KOPT-K1 (cell line): Measurements from ENCODE around the gene RSRC2.
"Not testable (repeated sequence)": the region's sequence is repeated elsewhere in the genome, so short reads cannot be mapped to it uniquely, and the experiment has no call there.

ENCODE experiments used
- H3K27ac ChIP-seq: fragments of 200-600 bp; sonication (generic); 2 replicates; pipeline ENCODE4 v1.5.1; 2016; ENCODE audit warnings: antibody characterized with exemption, mild to moderate bottlenecking, low read depth, low read length; ENCODE audit not compliant: poor library complexity, severe bottlenecking
- H3K36me3 ChIP-seq: fragments of 200-600 bp; sonication (generic); 2 replicates; pipeline ENCODE4 v1.5.1; 2017; ENCODE audit warnings: antibody characterized with exemption, mild to moderate bottlenecking, low read length, moderate library complexity; ENCODE audit not compliant: insufficient read depth
- H3K9me3 ChIP-seq: fragments of 200-600 bp; sonication (generic); 2 replicates; pipeline ENCODE4 v1.5.1; 2017; ENCODE audit warnings: antibody characterized with exemption, low read length, mild to moderate bottlenecking; ENCODE audit not compliant: insufficient read depth, poor library complexity, severe bottlenecking

RSRC2 gene

GRCh38 chr12:122505419-122506051, 21.2 kb downstream of the RSRC2 start:
- no peaks in the 10 kb centered on the region for H3K9me3 ChIP-seq
- peaks cover 80% of the 10 kb centered on the region for H3K36me3 ChIP-seq
- H3K27ac ChIP-seq: no peak overlapping the region

GRCh38 chr12:122503783-122504590, 22.7 kb downstream of the RSRC2 start:
- H3K27ac ChIP-seq: no peak overlapping the region
- H3K36me3 ChIP-seq: peaks cover 64% of the 10 kb centered on the region
- H3K9me3 ChIP-seq: no peaks in the 10 kb centered on the region

- no peaks in the 10 kb centered on the region for H3K9me3 ChIP-seq
- H3K27ac ChIP-seq: no peak overlapping the region
- peaks cover 57% of the 10 kb centered on the region for H3K36me3 ChIP-seq
Measured at GRCh38 chr12:122503147-122503751, 23.5 kb downstream of the RSRC2 start.

GRCh38 chr12:122501489-122501989, 25.2 kb downstream of the RSRC2 start:
- H3K27ac ChIP-seq: peak overlapping the region; percentile 91
- H3K36me3 ChIP-seq: peaks cover 57% of the 10 kb centered on the region
- H3K9me3 ChIP-seq: no peaks in the 10 kb centered on the region

- Histone ChIP-seq H3K36me3 (peaks cover 57% of the 10 kb centered on the region), H3K27ac (peak within 1 kb of the TSS; percentile 91), H3K9me3 (no peaks in the 10 kb centered on the region)
Measured at GRCh38 chr12:122500685-122501488, 25.8 kb downstream of the RSRC2 start, which contains the start of gene ZCCHC8. Gene ZCCHC8, minus strand, starts transcription at chr12:122500932. Its CDS starts 92 bp downstream, at chr12:122500840.

- peak overlapping the region; percentile 91 for H3K27ac ChIP-seq
- no peaks in the 10 kb centered on the region for H3K9me3 ChIP-seq
- H3K36me3 ChIP-seq: peaks cover 57% of the 10 kb centered on the region
Measured at GRCh38 chr12:122499991-122500684, 26.6 kb downstream of the RSRC2 start.

- Histone ChIP-seq H3K36me3 (peaks cover 78% of the 10 kb centered on the region), H3K27ac (no peak overlapping the region), H3K9me3 (no peaks in the 10 kb centered on the region)
Measured at GRCh38 chr12:122495258-122495657, 31.5 kb downstream of the RSRC2 start.

- H3K36me3 ChIP-seq: peaks cover 98% of the 10 kb centered on the region
- H3K27ac ChIP-seq, H3K9me3 ChIP-seq: not testable (repeated sequence)
Measured at GRCh38 chr12:122493222-122493621, 33.5 kb downstream of the RSRC2 start.

- no peak overlapping the region for H3K27ac ChIP-seq
- no peaks in the 10 kb centered on the region for H3K9me3 ChIP-seq
- H3K36me3 ChIP-seq: peaks cover 98% of the 10 kb centered on the region
Measured at GRCh38 chr12:122491991-122492390, 34.7 kb downstream of the RSRC2 start.

GRCh38 chr12:122489038-122489437, 37.7 kb downstream of the RSRC2 start:
- H3K9me3 ChIP-seq: no peaks in the 10 kb centered on the region
- peaks cover 98% of the 10 kb centered on the region for H3K36me3 ChIP-seq
- no peak overlapping the region for H3K27ac ChIP-seq

- not testable (repeated sequence) for H3K27ac ChIP-seq, H3K9me3 ChIP-seq
- H3K36me3 ChIP-seq: peaks cover 100% of the 10 kb centered on the region
Measured at GRCh38 chr12:122487807-122488206, 38.9 kb downstream of the RSRC2 start.

- no peak overlapping the region for H3K27ac ChIP-seq
- H3K36me3 ChIP-seq: peaks cover 100% of the 10 kb centered on the region
- no peaks in the 10 kb centered on the region for H3K9me3 ChIP-seq
Measured at GRCh38 chr12:122486805-122487426, 39.8 kb downstream of the RSRC2 start.

GRCh38 chr12:122486360-122486759, 40.4 kb downstream of the RSRC2 start:
- peaks cover 100% of the 10 kb centered on the region for H3K36me3 ChIP-seq
- H3K27ac ChIP-seq, H3K9me3 ChIP-seq: not testable (repeated sequence)

GRCh38 chr12:122484385-122484784, 42.4 kb downstream of the RSRC2 start:
- H3K36me3 ChIP-seq: peaks cover 100% of the 10 kb centered on the region
- H3K9me3 ChIP-seq, H3K27ac ChIP-seq: not testable (repeated sequence)
